Adrenal gland (tissue), 12 donors: ENCODE data around the gene CISTR. TPM values are rescaled to one million over a fixed set of nuclear protein-coding genes. Genes with fewer than 3 reads are reported as not detected.

Experiments used
- DNase-seq, 7 donors: peaks; one replicate each; pipeline ENCODE4 v3.0.0-alpha.2; 2019 to 2020
- H3K27ac ChIP-seq, 5 donors: fragments of 200-600 bp; sonication (generic) in 4 of 5; 1 replicate in 3 of 5; 2 replicates in 2 of 5; pipeline versions ENCODE4 v1.5.1 to v1.8.0; 2016 to 2020; ENCODE audit warnings: mild to moderate bottlenecking in 1 of 5
- H3K27me3 ChIP-seq: fragments of 200-600 bp; 2 replicates; pipeline ENCODE4 v1.8.0; 2021
- H3K36me3 ChIP-seq, 2 donors: fragments of 200-600 bp; replicated peaks in 1 of 2; 1 replicate in 1 of 2; 2 replicates in 1 of 2; pipeline versions ENCODE4 v1.5.1 to v1.8.0; 2018 to 2022
- H3K4me1 ChIP-seq, 2 donors: fragments of 200-600 bp; replicated peaks in 1 of 2; 1 replicate in 1 of 2; 2 replicates in 1 of 2; pipeline versions ENCODE4 v1.5.1 to v1.8.0; 2018 to 2021
- H3K4me3 ChIP-seq, 4 donors: fragments of 200-600 bp; sonication (generic) in 3 of 4; one replicate each; pipeline ENCODE4 v1.5.1; 2016 to 2018
- H3K9me3 ChIP-seq, 3 donors: fragments of 200-600 bp; sonication (generic) in 1 of 3; replicated peaks in 1 of 3; 1 replicate in 2 of 3; 2 replicates in 1 of 3; pipeline versions ENCODE4 v1.5.1 to v1.8.0; 2016 to 2021
- POLR2A ChIP-seq, 2 donors: fragments of 450-650 bp; IDR thresholded peaks; one replicate each; pipeline ENCODE4 v1.6.1; 2017; ENCODE audit warnings: antibody characterized with exemption in 2 of 2, mild to moderate bottlenecking in 2 of 2, moderate library complexity in 1 of 2
- WGBS, 4 donors: extraction: QIAGEN DNeasy Blood & Tissue Kit in 2 of 4; methylation state at CpG; one replicate each; pipeline versions ENCODE4 v1.1.5 to v1.1.7; 2013 to 2017; 5-methylcytosine and 5-hydroxymethylcytosine counted together
- intact Hi-C, 2 donors: fragments of 100-400 bp; cut with DNase I; formaldehyde crosslinking; loops; one replicate each; pipeline versions ENCODE4 v1.14.1 to v1.15.0; 2022 to 2023
- polyA plus RNA-seq, 3 donors: library from polyadenylated mRNA; stranded (reverse); fragments of 200-250 nt in 2 of 3; fragments of 350-450 nt in 1 of 3; fragmentation: Illumina TruSeq in 1 of 3; extraction: RNeasy Lipid Tissue Mini Kit (QIAGEN cat#74804) in 1 of 3; gene quantifications; one replicate each; pipeline ENCODE4 v1.2.3, GENCODE V29; 2013 to 2014
- total RNA-seq, 9 donors: library from RNA; depleted of rRNA in 4 of 9; stranded (reverse); fragments of >200 nt in 4 of 9; fragments of 120-200 nt in 1 of 9; fragmentation: NEBNext Ultra II Directional in 1 of 9; extraction: Animal tissue kit (Norgen Biotek cat#: 25700) in 1 of 9; gene quantifications; one replicate each; pipeline versions ENCODE4 v1.1.0 to v1.2.4, GENCODE V29; 2013 to 2023
- TF ChIP-seq, protein P1 (sequence below), 6 experiments: fragments of 450-650 bp in 4 of 6; fragments of 200-600 bp in 2 of 6; sonication (generic) in 1 of 6; IDR thresholded peaks; 1 replicate in 5 of 6; 2 replicates in 1 of 6; pipeline versions ENCODE4 v1.5.1 to v1.8.0; 2016 to 2021; ENCODE audit warnings: antibody characterized with exemption in 6 of 6, mild to moderate bottlenecking in 2 of 6, moderate library complexity in 1 of 6
- donor health status: healthy with polysubstance abuse.
- donor health status: Bipolar disorder and iron deficiency.
- donor health status: DM: yes; HTN: yes; CAD: no.
- donor health status: DM: no; HTN: no; CAD: no.
- donor health status: DM: no; HTN: no; CAD: no.
- donor health status: DM: yes; HTN: yes; CAD: no.

Gene CISTR
- total and polyA plus RNA-seq, 12 donors = not detected

DNA sequence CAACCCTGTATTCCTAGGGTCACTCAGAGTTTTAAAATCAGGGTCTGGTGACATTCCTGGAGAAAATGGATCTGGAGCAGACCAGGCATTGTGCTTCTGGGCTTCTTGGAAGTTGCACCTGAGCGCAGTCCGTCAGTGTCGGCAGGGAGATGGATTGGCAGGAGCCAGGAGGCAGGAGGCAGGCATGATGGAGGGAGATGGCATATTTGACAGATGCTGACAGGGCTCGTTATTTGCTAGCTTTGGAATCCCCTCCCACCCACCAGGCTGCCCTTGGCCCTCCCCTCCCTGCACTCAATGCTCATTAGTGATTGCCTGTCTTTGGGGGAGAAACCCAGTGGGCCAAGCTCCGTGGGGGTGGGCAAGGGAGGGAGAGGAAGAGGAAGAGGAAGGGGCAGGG, 4.7 kb downstream of the CISTR start:
- peaks cover 42% of the 10 kb centered on the region for H3K27me3 ChIP-seq
- WGBS, 4 donors = 22 to 42% (median 30%) methylated on average over 4 to 5 of the region's 5 CpGs

DNA sequence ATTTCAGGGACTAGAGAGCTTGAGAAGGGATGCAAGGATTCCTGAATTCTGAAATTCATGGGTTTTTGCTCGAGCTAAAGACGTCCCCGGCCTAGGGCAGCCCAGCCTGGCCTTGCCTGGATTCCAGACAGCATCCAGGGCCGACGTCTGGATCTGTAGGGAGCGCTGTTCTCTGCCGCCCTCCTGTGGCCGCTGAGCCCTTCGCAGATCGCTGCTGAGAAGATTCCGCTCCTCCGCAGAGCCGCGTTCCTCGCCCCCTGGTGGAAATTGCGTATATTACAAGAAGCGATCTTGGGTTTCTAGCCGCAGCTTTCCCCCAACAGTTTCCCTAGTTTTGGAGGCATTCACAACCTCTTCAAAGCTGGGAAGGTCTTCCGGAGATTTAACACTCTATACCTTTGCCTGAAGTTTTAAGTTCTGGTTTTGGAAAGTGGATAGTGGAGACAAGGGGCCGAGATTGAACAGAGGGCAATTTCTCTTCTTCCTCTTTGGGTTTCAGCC, 5.1 kb downstream of the CISTR start:
- peaks cover 42% of the 10 kb centered on the region for H3K27me3 ChIP-seq
- H3K27ac ChIP-seq = no peak overlapping the region
- intact Hi-C loops = loop anchor here in 1 of 2 donors (10.0 kb wide), 1 partner anchor 202 kb away; no protein-coding TSS in a partner anchor
- 0 to 1% (median 1%) methylated on average over 12 to 20 of the region's 20 CpGs for WGBS, 4 donors
- TF ChIP-seq, protein P1, sequence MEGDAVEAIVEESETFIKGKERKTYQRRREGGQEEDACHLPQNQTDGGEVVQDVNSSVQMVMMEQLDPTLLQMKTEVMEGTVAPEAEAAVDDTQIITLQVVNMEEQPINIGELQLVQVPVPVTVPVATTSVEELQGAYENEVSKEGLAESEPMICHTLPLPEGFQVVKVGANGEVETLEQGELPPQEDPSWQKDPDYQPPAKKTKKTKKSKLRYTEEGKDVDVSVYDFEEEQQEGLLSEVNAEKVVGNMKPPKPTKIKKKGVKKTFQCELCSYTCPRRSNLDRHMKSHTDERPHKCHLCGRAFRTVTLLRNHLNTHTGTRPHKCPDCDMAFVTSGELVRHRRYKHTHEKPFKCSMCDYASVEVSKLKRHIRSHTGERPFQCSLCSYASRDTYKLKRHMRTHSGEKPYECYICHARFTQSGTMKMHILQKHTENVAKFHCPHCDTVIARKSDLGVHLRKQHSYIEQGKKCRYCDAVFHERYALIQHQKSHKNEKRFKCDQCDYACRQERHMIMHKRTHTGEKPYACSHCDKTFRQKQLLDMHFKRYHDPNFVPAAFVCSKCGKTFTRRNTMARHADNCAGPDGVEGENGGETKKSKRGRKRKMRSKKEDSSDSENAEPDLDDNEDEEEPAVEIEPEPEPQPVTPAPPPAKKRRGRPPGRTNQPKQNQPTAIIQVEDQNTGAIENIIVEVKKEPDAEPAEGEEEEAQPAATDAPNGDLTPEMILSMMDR (IDR thresholded peaks at IDR 0.05) = peak; percentile 100
- TF ChIP-seq POLR2A (IDR thresholded peaks at IDR 0.05) = no peak
- no peak overlapping the region for H3K4me3 ChIP-seq
- DNase-seq = peak; percentile 91 to 97 (median 95)
- peaks cover 11% of the 10 kb centered on the region in 2 donors for H3K4me1 ChIP-seq
- no peaks in the 10 kb centered on the region for H3K36me3 ChIP-seq
- H3K9me3 ChIP-seq = no peaks in the 10 kb centered on the region

More for the DNA sequence above, 4.7 kb downstream of the CISTR start:
- Histone ChIP-seq H3K4me3 (no peak overlapping the region), H3K4me1 (peaks cover 11 to 16% of the 10 kb centered on the region in 2 donors), H3K27ac (no peak overlapping the region), H3K36me3 (no peaks in the 10 kb centered on the region), H3K9me3 (no peaks in the 10 kb centered on the region)
- intact Hi-C loops = loop anchor here in 1 of 2 donors (10.0 kb wide), 1 partner anchor 202 kb away; no protein-coding TSS in a partner anchor
- DNase-seq = no peak
- no peak for TF ChIP-seq POLR2A (IDR thresholded peaks at IDR 0.05)
- TF ChIP-seq, protein P1 (IDR thresholded peaks at IDR 0.05) = no peak

DNA sequence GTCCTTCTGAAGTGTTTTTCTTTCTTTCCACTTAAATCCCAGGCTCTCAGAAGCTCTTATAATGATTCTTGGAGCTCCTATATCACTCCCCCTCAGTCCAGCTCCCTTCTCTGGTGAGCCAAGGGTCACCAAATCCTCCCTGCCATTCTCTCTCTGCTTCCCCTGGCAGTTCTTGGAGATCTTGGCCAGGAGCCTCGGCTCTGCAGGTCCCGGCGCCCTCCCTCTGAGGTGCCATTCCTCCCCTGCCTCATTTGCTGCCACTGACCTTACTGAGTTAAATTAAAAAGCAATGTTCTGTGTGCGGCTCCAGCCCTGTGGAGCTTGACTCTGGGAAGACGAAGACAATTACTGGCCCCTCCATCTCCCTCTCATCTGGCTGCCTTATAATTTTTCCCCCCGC, 7.0 kb downstream of the CISTR start:
- Histone ChIP-seq H3K27me3 (peaks cover 34% of the 10 kb centered on the region), H3K4me1 (no peaks in the 10 kb centered on the region), H3K4me3 (no peak overlapping the region), H3K27ac (no peak overlapping the region), H3K9me3 (no peaks in the 10 kb centered on the region), H3K36me3 (no peaks in the 10 kb centered on the region)
- no peak for DNase-seq
- WGBS, 4 donors = 48 to 58% (median 51%) methylated on average over 6 of the region's 6 CpGs
- intact Hi-C loops = loop anchor here (2.0 to 10.0 kb wide), 3 partner anchors 42 to 200 kb away; no protein-coding TSS in a partner anchor
- TF ChIP-seq, protein P1 (IDR thresholded peaks at IDR 0.05) = no peak
- TF ChIP-seq POLR2A (IDR thresholded peaks at IDR 0.05) = no peak

DNA sequence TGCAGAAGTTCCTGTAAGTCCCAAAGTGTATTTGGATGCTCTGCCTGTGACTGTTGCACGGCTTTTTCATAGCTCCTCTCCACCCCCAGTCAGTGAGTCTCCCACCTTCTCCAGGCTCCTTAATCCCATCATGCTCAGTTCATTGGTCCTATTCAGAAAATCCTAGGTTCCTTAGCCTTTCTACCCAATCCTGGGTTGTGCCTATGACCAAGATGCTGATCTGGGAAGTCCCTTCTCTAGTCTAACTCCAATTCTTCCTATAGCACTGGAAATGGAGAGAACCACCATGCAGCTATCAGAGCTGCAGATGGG, 7.7 kb downstream of the CISTR start:
- 83 to 93% (median 87%) methylated on average over 1 of the region's 1 CpG for WGBS, 4 donors

More for the DNA sequence above, 7.7 kb downstream of the CISTR start:
- peaks cover 35% of the 10 kb centered on the region for H3K27me3 ChIP-seq
- H3K4me1 ChIP-seq = no peaks in the 10 kb centered on the region
- TF ChIP-seq, protein P1 (IDR thresholded peaks at IDR 0.05) = no peak
- TF ChIP-seq POLR2A (IDR thresholded peaks at IDR 0.05) = no peak
- no peak overlapping the region for H3K27ac ChIP-seq
- no peaks in the 10 kb centered on the region for H3K9me3 ChIP-seq
- no peaks in the 10 kb centered on the region for H3K36me3 ChIP-seq
- no peak overlapping the region for H3K4me3 ChIP-seq
- no peak for DNase-seq
- intact Hi-C loops = loop anchor here (2.0 to 10.0 kb wide), 3 partner anchors 41 to 199 kb away; no protein-coding TSS in a partner anchor
